ENCODE measurements around the gene C6orf89. TPM values are rescaled to one million over a fixed set of nuclear protein-coding genes. Genes with fewer than 3 reads are reported as not detected.
A peak's percentile ranks its signal among the peaks of the same experiment; 100 is the strongest.
"Not testable (repeated sequence)": the region's sequence is repeated elsewhere in the genome, so short reads cannot be mapped to it uniquely, and the experiment has no call there.

C6orf89 gene
- total RNA-seq, 1 donor from 2014 or later = 32.3 TPM

DNA sequence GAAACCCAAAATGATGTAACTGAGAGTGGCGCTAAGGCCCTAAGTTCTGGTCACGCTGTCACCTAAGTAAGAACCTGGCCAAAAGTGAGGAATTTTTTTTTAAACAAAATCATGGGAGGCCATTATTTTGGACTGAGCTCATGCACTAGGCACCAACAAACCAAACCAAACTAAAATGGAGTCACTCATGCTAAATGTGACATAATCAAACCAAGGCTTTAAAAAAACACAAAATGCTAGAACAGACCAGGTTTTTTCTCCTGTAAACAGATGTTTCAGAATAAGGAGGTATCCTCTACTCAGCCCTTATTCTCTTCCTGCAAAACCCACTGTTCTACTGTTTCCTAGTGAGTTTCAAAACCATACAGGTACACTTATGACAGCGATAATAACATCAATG, 1.1 kb upstream of the C6orf89 start:
- no peak overlapping the region for H3K4me3 Mint-ChIP-seq
- H3K27me3 Mint-ChIP-seq (ENCODE audit: low read depth) = peaks cover 4% of the 10 kb centered on the region
- no peak for DNase-seq (ENCODE audit: low read depth, low spot score)
- H3K9me3 Mint-ChIP-seq = no peaks in the 10 kb centered on the region
- TF ChIP-seq, protein P1, sequence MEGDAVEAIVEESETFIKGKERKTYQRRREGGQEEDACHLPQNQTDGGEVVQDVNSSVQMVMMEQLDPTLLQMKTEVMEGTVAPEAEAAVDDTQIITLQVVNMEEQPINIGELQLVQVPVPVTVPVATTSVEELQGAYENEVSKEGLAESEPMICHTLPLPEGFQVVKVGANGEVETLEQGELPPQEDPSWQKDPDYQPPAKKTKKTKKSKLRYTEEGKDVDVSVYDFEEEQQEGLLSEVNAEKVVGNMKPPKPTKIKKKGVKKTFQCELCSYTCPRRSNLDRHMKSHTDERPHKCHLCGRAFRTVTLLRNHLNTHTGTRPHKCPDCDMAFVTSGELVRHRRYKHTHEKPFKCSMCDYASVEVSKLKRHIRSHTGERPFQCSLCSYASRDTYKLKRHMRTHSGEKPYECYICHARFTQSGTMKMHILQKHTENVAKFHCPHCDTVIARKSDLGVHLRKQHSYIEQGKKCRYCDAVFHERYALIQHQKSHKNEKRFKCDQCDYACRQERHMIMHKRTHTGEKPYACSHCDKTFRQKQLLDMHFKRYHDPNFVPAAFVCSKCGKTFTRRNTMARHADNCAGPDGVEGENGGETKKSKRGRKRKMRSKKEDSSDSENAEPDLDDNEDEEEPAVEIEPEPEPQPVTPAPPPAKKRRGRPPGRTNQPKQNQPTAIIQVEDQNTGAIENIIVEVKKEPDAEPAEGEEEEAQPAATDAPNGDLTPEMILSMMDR (conservative IDR thresholded peaks at IDR 0.05) = no peak
- H3K36me3 Mint-ChIP-seq (ENCODE audit: low read depth) = no peaks in the 10 kb centered on the region
- peaks cover 22% of the 10 kb centered on the region for H3K4me1 Mint-ChIP-seq
- no peak overlapping the region for H3K27ac Mint-ChIP-seq (ENCODE audit: unreplicated experiment)

DNA sequence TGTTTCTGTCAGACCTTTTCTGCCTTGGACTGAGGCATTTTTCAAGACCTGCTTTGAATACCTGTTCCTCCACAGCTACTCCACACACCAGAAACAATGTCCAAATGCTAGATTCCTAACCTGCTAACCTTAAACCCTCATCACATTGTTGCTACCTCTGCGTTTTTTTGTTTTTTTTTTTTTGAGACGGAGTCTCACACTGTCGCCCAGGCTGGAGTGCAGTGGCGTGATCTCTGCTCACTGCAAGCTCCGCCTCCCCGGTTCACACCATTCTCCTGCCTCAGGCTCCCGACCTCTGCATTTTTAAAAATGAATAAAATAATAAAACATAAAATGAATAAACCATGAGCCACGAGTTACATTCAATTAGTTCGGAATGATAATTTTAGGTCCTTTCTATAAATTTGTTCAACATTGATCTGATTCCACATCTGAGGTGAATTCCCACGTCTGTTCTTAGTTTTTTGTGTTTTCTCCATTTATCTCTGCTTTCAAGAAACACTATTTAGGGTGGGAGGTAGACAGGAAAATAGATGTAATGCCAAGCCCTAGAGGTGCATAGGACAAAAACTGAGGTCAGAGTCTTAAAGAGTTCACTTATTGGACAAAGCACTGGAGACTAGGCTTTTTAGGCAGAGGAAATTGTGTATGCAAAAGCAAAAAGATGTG, 1.3 kb downstream of the C6orf89 start:
- Mint-ChIP-seq H3K4me1 (peaks cover 22% of the 10 kb centered on the region), H3K4me3 (peak overlapping the region; percentile 96), H3K27me3 (ENCODE audit: low read depth) (no peaks in the 10 kb centered on the region), H3K9me3 (no peaks in the 10 kb centered on the region), H3K36me3 (ENCODE audit: low read depth) (no peaks in the 10 kb centered on the region), H3K27ac (ENCODE audit: unreplicated experiment) (peak overlapping the region; percentile 68)
- DNase-seq (ENCODE audit: low read depth, low spot score) = no peak
- TF ChIP-seq, protein P1 (conservative IDR thresholded peaks at IDR 0.05) = no peak

DNA sequence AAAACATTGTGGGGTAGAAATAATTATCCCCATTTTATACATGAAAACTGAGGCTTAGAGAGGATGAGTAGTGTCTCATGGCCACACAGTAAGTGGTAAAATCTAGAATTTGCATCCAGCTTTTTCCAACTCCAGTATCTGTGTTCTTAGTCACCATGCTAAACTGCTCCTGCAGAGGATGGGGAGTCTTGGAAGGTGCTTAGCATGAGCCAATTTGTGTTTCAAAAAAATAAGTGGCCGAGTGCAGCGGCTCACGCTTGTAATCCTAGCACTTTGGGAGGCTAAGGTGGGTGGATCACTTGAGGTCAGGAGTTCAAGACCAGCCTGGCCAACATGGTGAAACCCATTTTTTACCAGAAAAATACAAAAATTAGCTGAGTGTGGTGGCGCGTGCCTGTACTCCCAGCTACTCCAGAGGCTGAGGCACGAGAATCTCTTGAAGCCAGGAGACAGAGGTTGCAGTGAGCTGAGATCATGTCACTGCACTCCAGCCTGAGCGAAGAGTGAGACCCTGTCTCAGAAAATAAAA, 2.4 kb downstream of the C6orf89 start:
- H3K4me3 Mint-ChIP-seq = peak overlapping the region; percentile 0
- TF ChIP-seq, protein P1 (conservative IDR thresholded peaks at IDR 0.05) = no peak
- no peaks in the 10 kb centered on the region for H3K27me3 Mint-ChIP-seq (ENCODE audit: low read depth)
- no peak for DNase-seq (ENCODE audit: low read depth, low spot score)
- no peak overlapping the region for H3K27ac Mint-ChIP-seq (ENCODE audit: unreplicated experiment)
- H3K36me3 Mint-ChIP-seq (ENCODE audit: low read depth) = no peaks in the 10 kb centered on the region
- no peaks in the 10 kb centered on the region for H3K9me3 Mint-ChIP-seq
- peaks cover 22% of the 10 kb centered on the region for H3K4me1 Mint-ChIP-seq

DNA sequence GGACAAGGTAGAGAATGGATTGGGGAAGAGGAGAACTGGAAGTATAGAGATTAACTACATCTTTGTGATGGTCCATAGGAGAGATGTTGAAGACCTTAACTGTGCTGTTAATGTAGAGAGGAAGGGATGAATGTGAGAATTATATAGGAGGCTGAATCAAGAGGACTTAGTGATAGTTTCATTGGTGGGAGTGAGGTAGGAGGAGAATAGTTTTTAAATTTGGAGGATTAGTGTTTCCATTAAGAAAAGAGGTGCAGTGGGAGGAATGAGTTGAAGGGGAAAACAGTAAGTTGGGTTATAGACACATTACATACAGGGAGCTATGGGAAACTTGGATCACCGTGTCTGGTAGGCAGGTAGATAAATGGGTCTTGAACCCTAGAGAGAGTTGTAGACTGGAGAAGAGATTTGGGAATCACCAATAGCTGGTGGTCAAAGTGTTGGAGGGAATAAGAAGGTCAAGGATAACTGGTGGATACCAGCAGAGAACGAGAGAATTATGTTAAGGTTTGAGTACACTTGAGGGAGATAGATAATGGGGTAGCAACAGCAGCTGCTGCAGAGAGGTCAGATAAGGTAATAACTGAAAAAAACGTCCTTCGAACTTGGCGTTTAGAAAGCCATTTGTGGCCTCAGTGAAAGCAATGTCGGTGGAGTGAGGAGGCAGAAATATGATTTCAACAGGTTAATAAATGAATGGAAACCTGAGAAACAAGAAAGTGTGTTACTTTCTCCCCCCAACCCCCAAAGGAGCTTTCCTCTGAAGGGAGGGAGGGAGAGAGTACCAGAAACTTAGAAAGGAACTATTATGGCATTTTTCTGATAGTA, 3.1 kb downstream of the C6orf89 start:
- no peak for DNase-seq (ENCODE audit: low read depth, low spot score)
- H3K36me3 Mint-ChIP-seq (ENCODE audit: low read depth) = no peaks in the 10 kb centered on the region
- H3K4me3 Mint-ChIP-seq = peak overlapping the region; percentile 0
- H3K4me1 Mint-ChIP-seq = peaks cover 22% of the 10 kb centered on the region
- TF ChIP-seq, protein P1 (conservative IDR thresholded peaks at IDR 0.05) = no peak
- H3K27ac Mint-ChIP-seq (ENCODE audit: unreplicated experiment) = no peak overlapping the region
- H3K9me3 Mint-ChIP-seq = no peaks in the 10 kb centered on the region
- H3K27me3 Mint-ChIP-seq (ENCODE audit: low read depth) = no peaks in the 10 kb centered on the region

DNA sequence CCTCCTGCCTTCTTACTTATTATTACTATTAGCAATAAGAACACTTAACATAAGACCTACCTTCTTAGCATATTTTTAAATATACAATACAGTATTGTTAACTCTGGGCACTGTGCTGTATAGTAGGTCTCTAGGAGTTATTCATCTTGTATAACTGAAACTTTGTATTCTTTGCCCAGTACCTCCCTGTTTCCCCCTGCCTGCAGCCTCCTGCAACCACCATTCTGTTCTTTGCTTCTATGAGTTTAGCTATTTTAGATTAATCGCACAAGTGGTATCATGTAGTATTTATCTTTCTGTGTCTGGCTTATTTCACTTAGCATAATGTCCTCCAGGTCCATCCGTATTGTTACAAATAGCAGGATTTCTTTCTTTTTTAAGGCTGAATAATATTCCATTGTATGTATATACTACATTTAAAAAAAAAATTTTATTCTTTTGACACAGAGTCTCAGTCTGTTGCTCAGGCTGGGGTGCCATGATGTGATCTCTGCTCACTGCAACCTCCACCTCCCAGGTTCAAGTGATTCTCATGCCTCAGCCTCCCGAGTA, 4.4 kb downstream of the C6orf89 start:
- TF ChIP-seq, protein P1 (conservative IDR thresholded peaks at IDR 0.05) = no peak
- H3K27me3 Mint-ChIP-seq (ENCODE audit: low read depth) = no peaks in the 10 kb centered on the region
- H3K27ac Mint-ChIP-seq (ENCODE audit: unreplicated experiment) = no peak overlapping the region
- H3K9me3 Mint-ChIP-seq = no peaks in the 10 kb centered on the region
- H3K4me3 Mint-ChIP-seq = peak overlapping the region; percentile 62
- H3K36me3 Mint-ChIP-seq (ENCODE audit: low read depth) = no peaks in the 10 kb centered on the region
- peaks cover 22% of the 10 kb centered on the region for H3K4me1 Mint-ChIP-seq
- no peak for DNase-seq (ENCODE audit: low read depth, low spot score)

DNA sequence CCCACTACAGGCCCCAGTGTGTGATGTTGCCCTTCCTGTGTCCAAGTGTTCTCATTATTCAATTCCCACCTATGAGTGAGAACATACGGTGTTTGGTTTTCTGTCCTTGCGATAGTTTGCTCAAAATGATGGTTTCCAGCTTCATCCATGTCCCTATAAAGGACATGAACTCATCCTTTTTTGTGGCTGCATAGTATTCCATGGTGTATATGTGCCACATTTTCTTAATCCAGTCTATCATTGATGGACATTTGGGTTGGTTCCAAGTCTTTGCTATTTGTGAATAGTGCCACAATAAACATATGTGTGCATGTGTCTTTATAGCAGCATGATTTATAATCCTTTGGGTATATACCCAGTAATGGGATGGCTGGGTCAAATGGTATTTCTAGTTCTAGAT, 5.4 kb downstream of the C6orf89 start:
- not testable (repeated sequence) for H3K4me3 Mint-ChIP-seq; DNase-seq (ENCODE audit: low read depth, low spot score); H3K27ac Mint-ChIP-seq (ENCODE audit: unreplicated experiment); H3K9me3 Mint-ChIP-seq; H3K27me3 Mint-ChIP-seq (ENCODE audit: low read depth); H3K36me3 Mint-ChIP-seq (ENCODE audit: low read depth)
- peaks cover 14% of the 10 kb centered on the region for H3K4me1 Mint-ChIP-seq
